HepG2 (cell line): Measurements from ENCODE around the gene INAFM1. TPM values are rescaled to one million over a fixed set of nuclear protein-coding genes. Genes with fewer than 3 reads are reported as not detected.
A peak's percentile ranks its signal among the peaks of the same experiment; 100 is the strongest.

Experiments
- BRF2 ChIP-seq: sonication (generic); formaldehyde crosslinking; IDR thresholded peaks from 2 replicates; pipeline ENCODE4 v1.8.1; 2022; ENCODE audit warnings: mild to moderate bottlenecking, missing genetic modification reagents
- CBX2 ChIP-seq, 2 experiments: fragments of 200-600 bp in 1 of 2; sonication (generic); formaldehyde crosslinking in 1 of 2; IDR thresholded peaks; 2 replicates each; pipeline versions ENCODE4 v1.7.0 to v1.8.1; 2018 to 2022; ENCODE audit warnings: low read depth in 2 of 2, low read length in 1 of 2, mild to moderate bottlenecking in 1 of 2, missing genetic modification reagents in 1 of 2
- HIVEP1 ChIP-seq: sonication (generic); formaldehyde crosslinking; IDR thresholded peaks from 2 replicates; pipeline ENCODE4 v1.4.0; 2020; ENCODE audit warnings: mild to moderate bottlenecking, missing genetic modification reagents
- HMGA1 ChIP-seq: sonication (generic); formaldehyde crosslinking; conservative IDR thresholded peaks from 2 replicates; pipeline ENCODE4 v1.4.0; 2020; ENCODE audit warnings: missing genetic modification reagents
- HNF1B ChIP-seq: sonication (generic); formaldehyde crosslinking; IDR thresholded peaks from 2 replicates; pipeline ENCODE4 v1.5.1; 2020; ENCODE audit warnings: mild to moderate bottlenecking, moderate library complexity, missing genetic modification reagents
- IKZF5 ChIP-seq: IDR thresholded peaks from 2 replicates; pipeline ENCODE4 v1.6.1; 2018; ENCODE audit warnings: missing genetic modification reagents, mild to moderate bottlenecking, missing compliant biosample characterization
- KDM6A ChIP-seq: IDR thresholded peaks from 2 replicates; pipeline ENCODE4 v1.6.1; 2016; ENCODE audit warnings: low read depth
- MED13 ChIP-seq: sonication (generic); formaldehyde crosslinking; IDR thresholded peaks from 2 replicates; pipeline ENCODE4 v1.5.0; 2020; ENCODE audit warnings: missing genetic modification reagents
- MIER3 ChIP-seq: IDR thresholded peaks from 2 replicates; pipeline ENCODE4 v1.6.1; 2016; ENCODE audit warnings: missing compliant biosample characterization, borderline replicate concordance
- NR2C2 ChIP-seq: sonication (generic); formaldehyde crosslinking; IDR thresholded peaks from 2 replicates; pipeline ENCODE4 v1.4.0; 2020; ENCODE audit warnings: missing genetic modification reagents, mild to moderate bottlenecking, moderate library complexity, borderline replicate concordance
- ONECUT2 ChIP-seq: sonication (generic); formaldehyde crosslinking; IDR thresholded peaks from 2 replicates; pipeline ENCODE4 v1.4.0; 2020; ENCODE audit warnings: missing genetic modification reagents
- RCOR2 ChIP-seq: IDR thresholded peaks from 2 replicates; pipeline ENCODE4 v1.6.1; 2016; ENCODE audit warnings: missing biosample characterization, missing genetic modification reagents
- SIX1 ChIP-seq: sonication (generic); formaldehyde crosslinking; IDR thresholded peaks from 2 replicates; pipeline ENCODE4 v1.4.0; 2020; ENCODE audit warnings: missing genetic modification reagents, borderline replicate concordance
- SMAD9 ChIP-seq: sonication (generic); formaldehyde crosslinking; IDR thresholded peaks from 2 replicates; pipeline ENCODE4 v1.5.1; 2020; ENCODE audit warnings: mild to moderate bottlenecking, missing genetic modification reagents
- SOX13 ChIP-seq, 3 experiments: fragments of 450-650 bp in 1 of 3; sonication (generic) in 1 of 3; formaldehyde crosslinking in 1 of 3; IDR thresholded peaks in 2 of 3; conservative IDR thresholded peaks in 1 of 3; 2 replicates each; pipeline versions ENCODE4 v1.5.0 to v1.6.1; 2016 to 2020; ENCODE audit warnings: antibody characterized with exemption in 1 of 3, mild to moderate bottlenecking in 1 of 3, missing compliant biosample characterization in 1 of 3, missing genetic modification reagents in 1 of 3, moderate library complexity in 1 of 3
- ZBTB39 ChIP-seq: sonication (generic); formaldehyde crosslinking; IDR thresholded peaks from 2 replicates; pipeline ENCODE4 v1.5.0; 2020; ENCODE audit warnings: missing genetic modification reagents
- ZBTB44 ChIP-seq: sonication (generic); formaldehyde crosslinking; IDR thresholded peaks from 2 replicates; pipeline ENCODE4 v1.4.0; 2020; ENCODE audit warnings: missing genetic modification reagents
- ZFP36L1 ChIP-seq: sonication (generic); formaldehyde crosslinking; IDR thresholded peaks from 2 replicates; pipeline ENCODE4 v1.8.0; 2022; ENCODE audit warnings: mild to moderate bottlenecking, missing genetic modification reagents, moderate library complexity
- ZMYM3 ChIP-seq: sonication (generic); formaldehyde crosslinking; IDR thresholded peaks from 2 replicates; pipeline ENCODE4 v1.5.1; 2020; ENCODE audit warnings: mild to moderate bottlenecking, missing genetic modification reagents
- ZNF605 ChIP-seq: sonication (generic); formaldehyde crosslinking; IDR thresholded peaks from 2 replicates; pipeline ENCODE4 v1.8.0; 2022; ENCODE audit warnings: mild to moderate bottlenecking, missing genetic modification reagents
- ZNF670 ChIP-seq: sonication (generic); formaldehyde crosslinking; IDR thresholded peaks from 2 replicates; pipeline ENCODE4 v1.8.0; 2022; ENCODE audit warnings: mild to moderate bottlenecking, missing genetic modification reagents, borderline replicate concordance
- ZNF792 ChIP-seq: IDR thresholded peaks from 2 replicates; pipeline ENCODE4 v1.6.1; 2016
- polyA plus RNA-seq, 8 experiments: library from polyadenylated mRNA; depleted of rRNA in 3 of 8; stranded (reverse) in 7 of 8; unstranded in 1 of 8; fragments of >200 nt; fragmentation: Illumina TruSeq in 4 of 8; extraction: Trizol in 4 of 8; gene quantifications; 2 replicates each; pipeline versions ENCODE4 v1.2.1 to v1.2.3, GENCODE V29; 2011 to 2016; ENCODE audit warnings: low read depth in 4 of 8, missing spikeins in 1 of 8, mixed read lengths in 1 of 8; ENCODE audit not compliant: insufficient read depth in 1 of 8
- total RNA-seq, 5 experiments: library from RNA; depleted of rRNA; stranded (reverse); fragments of >200 nt; fragmentation: Illumina TruSeq; extraction: Trizol; gene quantifications; 2 replicates each; pipeline ENCODE4 v1.2.3, GENCODE V29; 2016; ENCODE audit warnings: low read depth in 1 of 5

INAFM1 gene
- total and polyA plus RNA-seq, 2 of the 13 experiments (the other 11 are each of a cell fraction or from before 2014, with no cell fraction given) = 0.88 to 1.9 TPM

- no peak for TF ChIP-seq ZBTB39 (CRISPR knock-in tag)
- TF ChIP-seq MIER3 = no peak
- TF ChIP-seq ZMYM3 (CRISPR knock-in tag) = no peak
- no peak for TF ChIP-seq RCOR2 (CRISPR knock-in tag)
- no peak for TF ChIP-seq HIVEP1 (CRISPR knock-in tag)
- TF ChIP-seq ZNF670 (CRISPR knock-in tag) = no peak
- TF ChIP-seq BRF2 (CRISPR knock-in tag) = no peak
- TF ChIP-seq ZFP36L1 (CRISPR knock-in tag) = no peak
- TF ChIP-seq KDM6A = no peak
- TF ChIP-seq MED13 (CRISPR knock-in tag) = no peak
- TF ChIP-seq ONECUT2 (CRISPR knock-in tag) = no peak
- TF ChIP-seq ZNF792 (CRISPR knock-in tag) = no peak
- no peak for TF ChIP-seq ZNF605 (CRISPR knock-in tag)
- no peak for TF ChIP-seq SOX13 (IDR thresholded peaks at IDR 0.05)
- peak in 1 of 2 experiments; percentile 37; a peak in 2 of 4 replicates for TF ChIP-seq SOX13 (CRISPR knock-in tag; conservative IDR thresholded peaks at IDR 0.05 in 1 of 2, IDR thresholded peaks at IDR 0.05 in 1 of 2)
- TF ChIP-seq SMAD9 (CRISPR knock-in tag) = no peak
- TF ChIP-seq SIX1 (CRISPR knock-in tag) = no peak
- no peak for TF ChIP-seq CBX2 (IDR thresholded peaks at IDR 0.05; ENCODE audit: low read depth, low read length)
- no peak for TF ChIP-seq CBX2 (CRISPR knock-in tag; IDR thresholded peaks at IDR 0.05; ENCODE audit: low read depth)
- no peak for TF ChIP-seq ZBTB44 (CRISPR knock-in tag)
- no peak for TF ChIP-seq NR2C2 (CRISPR knock-in tag)
- no peak for TF ChIP-seq IKZF5
- no peak for TF ChIP-seq HMGA1 (CRISPR knock-in tag)
- no peak for TF ChIP-seq HNF1B (CRISPR knock-in tag)
Measured at GRCh38 chr19:47228168-47228936, 46.3 kb upstream of the INAFM1 start (continued).
